NB4 (cell line): ENCODE data around the gene TTYH1.

Experiments
- DNase-seq: peaks from one replicate; pipeline ENCODE4 v3.0.0; 2010; ENCODE audit warnings: low read depth
- H3K4me3 ChIP-seq: one replicate; pipeline ENCODE4 v1.5.1; 2011; ENCODE audit warnings: mild to moderate bottlenecking, low read depth, low read length, moderate library complexity
- CTCF ChIP-seq: IDR thresholded peaks from one replicate; pipeline ENCODE4 v1.5.1; 2012; ENCODE audit warnings: low read depth, low read length
- MYC ChIP-seq: IDR thresholded peaks from 2 replicates; pipeline ENCODE4 v1.6.1; 2011; ENCODE audit warnings: low read depth, low read length
- POLR2A ChIP-seq: IDR thresholded peaks from 2 replicates; pipeline ENCODE4 v1.6.1; 2011; ENCODE audit warnings: mild to moderate bottlenecking; ENCODE audit not compliant: insufficient read length; ENCODE audit errors: extremely low read depth
- TF ChIP-seq, protein P1 (sequence below): IDR thresholded peaks from 2 replicates; pipeline ENCODE4 v1.6.1; 2011; ENCODE audit warnings: low read depth, low read length

Gene TTYH1

DNA sequence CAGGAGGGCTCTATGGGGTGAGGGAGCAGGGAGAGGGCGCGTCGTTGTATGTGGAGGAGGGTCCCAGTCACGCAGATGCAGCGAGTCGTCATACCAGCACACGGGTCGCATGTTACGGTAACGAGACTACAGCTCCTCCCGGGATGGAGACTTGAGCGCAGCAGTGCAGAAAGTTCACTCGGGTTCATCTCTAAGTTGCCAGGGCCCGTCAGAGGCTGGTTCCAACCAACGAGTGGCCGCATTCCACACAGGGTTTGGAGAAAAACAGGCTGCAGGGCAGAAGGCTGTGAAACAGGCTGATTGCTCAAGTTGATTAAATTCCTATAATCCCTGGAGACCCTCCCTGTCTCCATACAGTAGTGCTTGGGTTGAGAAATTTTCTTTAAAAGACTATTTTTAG is 21.9 kb upstream of the TTYH1 start:
- TF ChIP-seq, protein P1, sequence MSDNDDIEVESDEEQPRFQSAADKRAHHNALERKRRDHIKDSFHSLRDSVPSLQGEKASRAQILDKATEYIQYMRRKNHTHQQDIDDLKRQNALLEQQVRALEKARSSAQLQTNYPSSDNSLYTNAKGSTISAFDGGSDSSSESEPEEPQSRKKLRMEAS: no peak
- TF ChIP-seq POLR2A (no peak), MYC (no peak), CTCF (no peak)
- H3K4me3 ChIP-seq: no peak overlapping the region
- no peak for DNase-seq

- H3K4me3 ChIP-seq: no peak overlapping the region
- TF ChIP-seq, protein P1: no peak
- TF ChIP-seq CTCF (no peak), POLR2A (no peak), MYC (no peak)
- no peak for DNase-seq
Observed at GRCh38 chr19:54395685-54396084, 19.6 kb upstream of the TTYH1 start.

DNA sequence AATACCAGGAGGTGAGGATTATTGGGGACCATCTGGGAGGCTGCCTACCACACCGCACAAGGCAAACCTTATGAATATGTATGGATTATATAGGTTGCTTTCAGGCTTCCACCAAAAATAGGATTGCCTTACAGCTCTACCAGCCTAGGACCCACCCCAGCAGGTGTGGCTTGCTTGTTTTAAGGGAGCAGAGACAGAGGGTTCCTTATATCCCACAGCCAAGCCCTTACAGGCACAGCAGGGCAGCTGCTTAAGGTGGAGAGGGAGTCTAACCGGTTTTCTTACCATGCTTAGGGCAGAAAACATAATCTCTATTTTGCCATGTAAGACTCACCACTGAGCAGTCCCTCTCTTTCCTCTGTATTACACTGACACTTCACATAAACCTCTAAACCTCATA is 16.1 kb upstream of the TTYH1 start:
- TF ChIP-seq POLR2A (no peak), MYC (no peak), CTCF (no peak)
- TF ChIP-seq, protein P1: no peak
- H3K4me3 ChIP-seq: no peak overlapping the region
- no peak for DNase-seq

DNA sequence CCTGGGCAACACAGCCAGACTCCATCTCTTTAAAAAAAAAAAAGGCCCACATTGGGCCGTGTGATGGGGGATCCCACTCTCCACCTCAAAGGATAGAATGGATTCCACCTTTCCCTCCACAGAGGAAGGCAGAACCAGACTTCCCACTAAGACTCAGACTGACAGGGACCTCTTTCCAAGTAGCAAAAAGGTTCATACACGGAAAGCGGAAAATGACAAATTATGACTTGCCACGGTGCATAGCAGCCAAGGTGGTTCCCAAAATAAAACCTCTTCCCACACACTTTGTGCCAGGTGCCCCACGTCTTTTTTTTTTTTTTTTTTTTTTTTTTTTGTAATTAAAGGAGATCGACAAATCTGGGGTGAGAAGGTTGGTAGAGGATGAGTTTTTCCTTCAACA is 14.4 kb upstream of the TTYH1 start:
- H3K4me3 ChIP-seq: no peak overlapping the region
- TF ChIP-seq MYC (no peak), CTCF (no peak), POLR2A (no peak)
- TF ChIP-seq, protein P1: no peak
- no peak for DNase-seq

DNA sequence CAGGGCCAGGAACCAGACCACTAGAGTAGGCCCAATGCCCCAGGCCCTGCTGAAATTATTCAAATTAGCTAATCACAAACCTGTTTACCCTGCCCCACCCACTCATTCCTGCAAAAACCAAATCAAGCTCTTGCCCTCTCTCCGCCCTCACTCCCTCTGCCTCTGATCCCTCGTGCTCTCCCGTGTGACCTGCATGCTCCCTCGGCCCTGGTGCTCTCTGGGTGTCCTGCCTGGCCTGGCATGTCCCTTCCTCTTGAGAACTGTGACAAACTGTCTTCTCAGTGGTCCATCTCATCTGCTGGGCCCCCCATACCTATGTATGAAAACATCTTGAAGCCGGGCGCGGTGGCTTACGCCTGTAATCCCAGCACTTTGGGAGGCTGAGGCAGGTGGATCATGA is 12.2 kb upstream of the TTYH1 start:
- no peak overlapping the region for H3K4me3 ChIP-seq
- TF ChIP-seq, protein P1: no peak
- no peak for TF ChIP-seq POLR2A
- no peak for TF ChIP-seq CTCF
- no peak for TF ChIP-seq MYC

DNA sequence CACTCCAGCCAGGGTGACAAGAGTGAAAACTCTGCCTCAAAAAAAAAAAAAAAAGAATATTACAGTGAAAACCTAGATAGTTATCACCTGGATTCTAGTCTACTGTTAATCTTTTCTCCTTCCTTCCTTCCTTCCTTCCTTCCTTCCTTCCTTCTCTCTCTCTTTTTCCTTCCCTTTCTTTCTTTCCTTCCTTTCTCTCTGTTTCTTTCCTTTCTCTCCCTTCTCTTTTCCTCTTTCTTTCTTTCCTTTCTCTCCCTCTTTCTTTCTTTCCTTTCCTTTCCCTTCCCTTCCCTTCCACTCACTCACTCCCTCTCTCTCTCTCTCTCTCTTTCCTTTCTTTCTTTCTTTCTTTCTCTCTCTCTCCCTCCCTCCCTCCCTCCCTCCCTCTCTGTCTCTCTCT is 9.6 kb upstream of the TTYH1 start:
- H3K4me3 ChIP-seq: no peak overlapping the region
- TF ChIP-seq, protein P1: no peak
- TF ChIP-seq CTCF (no peak), MYC (no peak), POLR2A (no peak)
- DNase-seq: no peak

More for the DNA sequence above, 12.2 kb upstream of the TTYH1 start:
- DNase-seq: no peak
